ENCODE results near the gene INHA.

GRCh38 chr2:219608399-219608964, 36.4 kb downstream of the INHA start:
- TF ChIP-seq, protein P1, sequence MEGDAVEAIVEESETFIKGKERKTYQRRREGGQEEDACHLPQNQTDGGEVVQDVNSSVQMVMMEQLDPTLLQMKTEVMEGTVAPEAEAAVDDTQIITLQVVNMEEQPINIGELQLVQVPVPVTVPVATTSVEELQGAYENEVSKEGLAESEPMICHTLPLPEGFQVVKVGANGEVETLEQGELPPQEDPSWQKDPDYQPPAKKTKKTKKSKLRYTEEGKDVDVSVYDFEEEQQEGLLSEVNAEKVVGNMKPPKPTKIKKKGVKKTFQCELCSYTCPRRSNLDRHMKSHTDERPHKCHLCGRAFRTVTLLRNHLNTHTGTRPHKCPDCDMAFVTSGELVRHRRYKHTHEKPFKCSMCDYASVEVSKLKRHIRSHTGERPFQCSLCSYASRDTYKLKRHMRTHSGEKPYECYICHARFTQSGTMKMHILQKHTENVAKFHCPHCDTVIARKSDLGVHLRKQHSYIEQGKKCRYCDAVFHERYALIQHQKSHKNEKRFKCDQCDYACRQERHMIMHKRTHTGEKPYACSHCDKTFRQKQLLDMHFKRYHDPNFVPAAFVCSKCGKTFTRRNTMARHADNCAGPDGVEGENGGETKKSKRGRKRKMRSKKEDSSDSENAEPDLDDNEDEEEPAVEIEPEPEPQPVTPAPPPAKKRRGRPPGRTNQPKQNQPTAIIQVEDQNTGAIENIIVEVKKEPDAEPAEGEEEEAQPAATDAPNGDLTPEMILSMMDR (IDR thresholded peaks at IDR 0.05) = no peak
- no peak for TF ChIP-seq POLR2A (IDR thresholded peaks at IDR 0.05; ENCODE audit: low read depth)

Data from esophagus muscularis mucosa (tissue), 3 donors.